Measurements from ENCODE around the gene TULP4.

Gene TULP4

DNA sequence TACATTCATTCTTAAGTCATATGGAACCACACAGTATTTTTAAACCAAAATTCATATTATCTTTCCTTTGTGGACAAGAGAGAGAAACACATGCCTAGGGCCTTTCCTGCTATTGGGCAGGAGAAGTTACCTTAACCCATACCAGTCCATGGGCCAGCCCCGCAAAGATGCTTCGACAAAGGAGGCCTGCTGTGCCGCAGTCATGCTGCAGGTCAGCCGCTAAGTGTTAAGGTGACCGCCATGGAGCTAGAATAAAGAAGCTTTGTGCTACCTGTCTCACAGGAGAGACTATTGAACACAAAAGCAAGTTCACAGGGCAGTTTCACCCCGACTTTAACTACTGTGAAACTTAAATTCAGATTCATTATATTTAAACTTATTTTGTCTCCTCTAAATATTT is 185.4 kb downstream of the TULP4 start:
- DNase-seq (ENCODE audit: low read depth), result no peak
- H3K4me3 ChIP-seq (ENCODE audit: low read length), result no peak overlapping the region
- no peaks in the 10 kb centered on the region for H3K27me3 ChIP-seq (replicated peaks; ENCODE audit: control insufficient read depth, insufficient read depth, low read length)
- H3K9ac ChIP-seq (ENCODE audit: low read length), result no peak overlapping the region
- H3K36me3 ChIP-seq (ENCODE audit: control insufficient read depth, insufficient read depth, low read length, severe bottlenecking), result peaks cover 37% of the 10 kb centered on the region
- no peaks in the 10 kb centered on the region for H3K9me3 ChIP-seq (ENCODE audit: control insufficient read depth, low read length)
- H3K4me1 ChIP-seq (ENCODE audit: control insufficient read depth, insufficient read depth, low read length), result peaks cover 10% of the 10 kb centered on the region

DNA sequence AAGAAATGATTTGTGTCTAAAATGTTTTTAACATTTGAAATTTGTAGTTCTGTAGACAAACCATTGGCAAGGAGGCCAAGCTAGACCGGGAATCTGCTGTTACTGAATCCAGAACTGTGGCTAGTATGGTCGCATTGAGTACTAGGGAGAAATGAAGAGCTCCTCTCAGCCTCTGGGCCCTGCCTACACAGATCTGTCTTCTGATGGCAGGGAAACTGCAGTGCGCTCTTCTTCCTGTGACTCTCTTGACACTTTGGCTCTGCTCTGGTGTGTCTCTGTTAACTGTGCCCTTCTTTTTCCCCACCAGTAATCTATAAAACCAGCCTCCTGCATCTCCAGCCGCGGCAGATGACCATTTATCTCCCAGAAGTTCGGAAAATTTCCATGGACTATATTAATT is 186.1 kb downstream of the TULP4 start:
- Histone ChIP-seq H3K9me3 (ENCODE audit: control insufficient read depth, low read length) (no peaks in the 10 kb centered on the region), H3K36me3 (ENCODE audit: control insufficient read depth, insufficient read depth, low read length, severe bottlenecking) (peaks cover 40% of the 10 kb centered on the region), H3K27me3 (replicated peaks; ENCODE audit: control insufficient read depth, insufficient read depth, low read length) (no peaks in the 10 kb centered on the region), H3K9ac (ENCODE audit: low read length) (no peak overlapping the region), H3K4me1 (ENCODE audit: control insufficient read depth, insufficient read depth, low read length) (peaks cover 10% of the 10 kb centered on the region), H3K4me3 (ENCODE audit: low read length) (no peak overlapping the region)
- no peak for DNase-seq (ENCODE audit: low read depth)

DNA sequence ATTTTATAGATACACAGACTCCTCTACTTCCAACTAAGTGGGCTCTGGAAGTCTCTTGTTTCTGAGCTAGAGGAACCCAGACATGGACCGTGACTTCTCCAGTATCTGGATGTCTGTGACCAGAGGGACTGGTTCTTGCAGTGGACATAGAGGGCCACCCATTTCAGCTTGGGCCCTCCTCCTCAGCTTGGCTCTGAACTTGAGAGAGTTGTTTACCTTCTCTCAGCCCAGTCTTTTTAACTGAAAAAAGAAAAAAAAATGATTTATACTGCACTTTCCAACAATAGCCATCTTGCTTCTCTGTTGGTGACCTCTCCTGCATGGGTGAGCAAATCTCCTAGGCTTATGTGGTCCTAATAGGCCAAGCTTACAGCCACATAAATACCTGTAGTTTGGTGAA is 187.3 kb downstream of the TULP4 start:
- Histone ChIP-seq H3K4me1 (ENCODE audit: control insufficient read depth, insufficient read depth, low read length) (peaks cover 10% of the 10 kb centered on the region), H3K4me3 (ENCODE audit: low read length) (no peak overlapping the region), H3K9ac (ENCODE audit: low read length) (no peak overlapping the region), H3K36me3 (ENCODE audit: control insufficient read depth, insufficient read depth, low read length, severe bottlenecking) (peaks cover 32% of the 10 kb centered on the region), H3K9me3 (ENCODE audit: control insufficient read depth, low read length) (no peaks in the 10 kb centered on the region), H3K27me3 (replicated peaks; ENCODE audit: control insufficient read depth, insufficient read depth, low read length) (no peaks in the 10 kb centered on the region)
- no peak for DNase-seq (ENCODE audit: low read depth)

DNA sequence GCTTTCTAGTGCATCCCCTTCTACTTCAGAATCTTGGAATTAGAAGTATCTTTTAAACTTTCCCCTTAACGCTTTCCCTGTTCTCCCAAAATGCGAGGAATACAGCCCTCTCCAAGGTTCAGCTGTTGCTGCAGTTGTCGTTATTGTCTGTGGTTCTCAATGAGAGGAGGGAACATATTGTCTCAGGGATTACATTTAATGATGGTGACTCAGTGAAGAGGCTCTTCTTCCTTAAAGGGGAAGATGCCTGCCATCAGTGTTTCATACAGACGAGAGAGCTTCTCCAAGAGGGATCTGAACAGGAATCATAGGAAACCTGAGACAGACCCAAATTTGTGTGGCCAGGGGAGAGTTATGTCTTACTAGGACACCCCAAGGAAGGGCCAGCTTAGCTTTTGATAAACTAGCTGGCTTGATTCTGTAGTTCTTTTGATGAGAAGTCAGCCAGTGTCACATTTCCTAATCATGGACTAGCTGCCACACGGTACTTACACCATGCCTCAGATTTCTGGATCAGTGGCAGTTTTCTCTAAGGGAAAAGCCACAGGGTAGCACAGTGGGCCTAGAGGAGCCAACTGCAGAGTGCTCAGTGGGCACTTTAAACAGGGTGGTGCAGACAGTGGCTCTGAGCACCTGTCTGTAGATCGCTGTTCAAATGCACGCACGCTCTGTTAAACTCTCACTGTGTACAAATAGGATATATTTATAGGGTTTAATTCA is 187.9 kb downstream of the TULP4 start:
- Histone ChIP-seq H3K9ac (ENCODE audit: low read length) (no peak overlapping the region), H3K27me3 (replicated peaks; ENCODE audit: control insufficient read depth, insufficient read depth, low read length) (no peaks in the 10 kb centered on the region), H3K9me3 (ENCODE audit: control insufficient read depth, low read length) (no peaks in the 10 kb centered on the region), H3K4me1 (ENCODE audit: control insufficient read depth, insufficient read depth, low read length) (peaks cover 10% of the 10 kb centered on the region), H3K36me3 (ENCODE audit: control insufficient read depth, insufficient read depth, low read length, severe bottlenecking) (peaks cover 35% of the 10 kb centered on the region), H3K4me3 (ENCODE audit: low read length) (no peak overlapping the region)
- peak; percentile 65 for DNase-seq (ENCODE audit: low read depth)

DNA sequence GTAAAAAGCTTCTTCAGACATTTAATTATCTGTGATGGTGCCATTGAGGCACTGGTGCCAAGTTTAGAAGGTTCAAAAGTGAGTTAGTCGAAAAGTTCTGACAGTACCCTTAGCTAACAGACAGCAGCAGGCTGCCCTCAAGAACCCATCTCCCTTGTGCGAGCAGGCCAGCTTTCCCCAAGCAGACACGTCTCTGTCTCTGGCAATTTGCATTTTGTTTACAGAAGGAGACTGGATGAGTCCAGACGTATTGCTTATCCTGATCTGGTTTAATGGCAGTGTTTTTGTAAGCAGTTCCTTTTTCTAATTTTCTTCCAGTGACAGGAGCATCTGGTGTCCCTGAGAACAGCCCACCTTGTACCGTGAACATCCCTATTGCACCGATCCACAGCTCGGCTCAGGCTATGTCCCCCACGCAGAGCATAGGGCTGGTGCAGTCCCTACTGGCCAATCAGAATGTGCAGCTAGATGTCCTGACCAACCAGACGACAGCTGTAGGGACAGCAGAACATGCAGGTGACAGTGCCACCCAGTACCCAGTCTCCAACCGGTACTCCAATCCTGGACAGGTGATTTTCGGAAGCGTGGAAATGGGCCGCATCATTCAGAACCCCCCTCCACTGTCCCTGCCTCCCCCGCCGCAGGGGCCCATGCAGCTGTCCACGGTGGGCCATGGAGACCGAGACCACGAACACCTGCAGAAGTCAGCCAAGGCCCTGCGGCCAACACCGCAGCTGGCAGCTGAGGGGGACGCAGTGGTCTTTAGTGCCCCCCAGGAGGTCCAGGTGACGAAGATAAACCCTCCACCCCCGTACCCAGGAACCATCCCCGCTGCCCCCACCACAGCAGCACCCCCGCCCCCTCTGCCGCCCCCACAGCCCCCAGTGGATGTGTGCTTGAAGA is 189.3 kb downstream of the TULP4 start:
- DNase-seq (ENCODE audit: low read depth), result no peak
- Histone ChIP-seq H3K27me3 (replicated peaks; ENCODE audit: control insufficient read depth, insufficient read depth, low read length) (no peaks in the 10 kb centered on the region), H3K36me3 (ENCODE audit: control insufficient read depth, insufficient read depth, low read length, severe bottlenecking) (peaks cover 38% of the 10 kb centered on the region)

DNA sequence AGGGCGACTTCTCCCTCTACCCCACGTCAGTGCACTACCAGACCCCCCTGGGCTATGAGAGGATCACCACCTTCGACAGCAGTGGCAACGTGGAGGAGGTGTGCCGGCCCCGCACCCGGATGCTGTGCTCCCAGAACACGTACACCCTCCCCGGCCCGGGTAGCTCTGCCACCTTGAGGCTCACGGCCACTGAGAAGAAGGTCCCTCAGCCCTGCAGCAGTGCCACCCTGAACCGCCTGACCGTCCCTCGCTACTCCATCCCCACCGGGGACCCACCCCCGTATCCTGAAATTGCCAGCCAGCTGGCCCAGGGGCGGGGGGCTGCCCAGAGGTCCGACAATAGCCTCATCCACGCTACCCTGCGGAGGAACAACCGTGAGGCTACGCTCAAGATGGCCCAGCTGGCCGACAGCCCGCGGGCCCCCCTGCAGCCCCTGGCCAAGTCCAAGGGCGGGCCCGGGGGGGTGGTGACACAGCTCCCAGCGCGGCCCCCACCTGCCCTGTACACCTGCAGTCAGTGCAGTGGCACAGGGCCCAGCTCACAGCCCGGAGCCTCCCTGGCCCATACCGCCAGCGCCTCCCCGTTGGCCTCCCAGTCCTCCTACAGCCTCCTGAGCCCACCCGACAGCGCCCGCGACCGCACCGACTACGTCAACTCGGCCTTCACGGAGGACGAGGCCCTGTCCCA is 190.1 kb downstream of the TULP4 start:
- DNase-seq (ENCODE audit: low read depth), result no peak
- Histone ChIP-seq H3K9me3 (ENCODE audit: control insufficient read depth, low read length) (no peaks in the 10 kb centered on the region), H3K4me3 (ENCODE audit: low read length) (no peak overlapping the region), H3K4me1 (ENCODE audit: control insufficient read depth, insufficient read depth, low read length) (peaks cover 10% of the 10 kb centered on the region), H3K27me3 (replicated peaks; ENCODE audit: control insufficient read depth, insufficient read depth, low read length) (no peaks in the 10 kb centered on the region), H3K9ac (ENCODE audit: low read length) (no peak overlapping the region), H3K36me3 (ENCODE audit: control insufficient read depth, insufficient read depth, low read length, severe bottlenecking) (peaks cover 46% of the 10 kb centered on the region)

More for the DNA sequence above, 189.3 kb downstream of the TULP4 start:
- no peaks in the 10 kb centered on the region for H3K9me3 ChIP-seq (ENCODE audit: control insufficient read depth, low read length)
- H3K9ac ChIP-seq (ENCODE audit: low read length), result no peak overlapping the region
- no peak overlapping the region for H3K4me3 ChIP-seq (ENCODE audit: low read length)
- peaks cover 10% of the 10 kb centered on the region for H3K4me1 ChIP-seq (ENCODE audit: control insufficient read depth, insufficient read depth, low read length)

DNA sequence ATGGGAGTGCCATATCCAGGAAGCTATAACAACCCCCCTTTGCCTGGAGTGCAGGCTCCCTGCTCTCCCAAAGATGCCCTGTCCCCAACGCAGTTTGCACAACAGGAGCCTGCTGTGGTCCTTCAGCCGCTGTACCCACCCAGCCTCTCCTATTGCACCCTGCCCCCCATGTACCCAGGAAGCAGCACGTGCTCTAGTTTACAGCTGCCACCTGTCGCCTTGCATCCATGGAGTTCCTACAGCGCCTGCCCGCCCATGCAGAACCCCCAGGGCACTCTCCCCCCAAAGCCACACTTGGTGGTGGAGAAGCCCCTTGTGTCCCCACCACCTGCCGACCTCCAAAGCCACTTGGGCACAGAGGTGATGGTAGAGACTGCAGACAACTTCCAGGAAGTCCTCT is 191.0 kb downstream of the TULP4 start:
- H3K4me3 ChIP-seq (ENCODE audit: low read length), result no peak overlapping the region
- DNase-seq (ENCODE audit: low read depth), result no peak
- H3K9me3 ChIP-seq (ENCODE audit: control insufficient read depth, low read length), result no peaks in the 10 kb centered on the region
- no peaks in the 10 kb centered on the region for H3K27me3 ChIP-seq (replicated peaks; ENCODE audit: control insufficient read depth, insufficient read depth, low read length)
- peaks cover 48% of the 10 kb centered on the region for H3K36me3 ChIP-seq (ENCODE audit: control insufficient read depth, insufficient read depth, low read length, severe bottlenecking)
- peaks cover 10% of the 10 kb centered on the region for H3K4me1 ChIP-seq (ENCODE audit: control insufficient read depth, insufficient read depth, low read length)
- no peak overlapping the region for H3K9ac ChIP-seq (ENCODE audit: low read length)

DNA sequence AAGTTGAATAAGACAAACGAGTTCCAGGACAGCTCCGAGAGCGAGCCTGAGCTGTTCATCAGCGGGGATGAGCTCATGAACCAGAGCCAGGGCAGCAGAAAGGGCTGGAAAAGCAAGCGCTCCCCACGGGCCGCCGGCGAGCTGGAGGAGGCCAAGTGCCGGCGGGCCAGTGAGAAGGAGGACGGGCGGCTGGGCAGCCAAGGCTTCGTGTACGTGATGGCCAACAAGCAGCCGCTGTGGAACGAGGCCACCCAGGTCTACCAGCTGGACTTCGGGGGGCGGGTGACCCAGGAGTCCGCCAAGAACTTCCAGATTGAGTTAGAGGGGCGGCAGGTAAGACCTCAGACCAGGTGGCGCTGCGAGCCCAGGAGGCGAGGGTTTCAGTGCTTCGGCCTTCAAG is 191.6 kb downstream of the TULP4 start:
- Histone ChIP-seq H3K4me3 (ENCODE audit: low read length) (no peak overlapping the region), H3K9me3 (ENCODE audit: control insufficient read depth, low read length) (no peaks in the 10 kb centered on the region), H3K9ac (ENCODE audit: low read length) (no peak overlapping the region), H3K27me3 (replicated peaks; ENCODE audit: control insufficient read depth, insufficient read depth, low read length) (no peaks in the 10 kb centered on the region), H3K36me3 (ENCODE audit: control insufficient read depth, insufficient read depth, low read length, severe bottlenecking) (peaks cover 44% of the 10 kb centered on the region), H3K4me1 (ENCODE audit: control insufficient read depth, insufficient read depth, low read length) (peaks cover 10% of the 10 kb centered on the region)
- no peak for DNase-seq (ENCODE audit: low read depth)

DNA sequence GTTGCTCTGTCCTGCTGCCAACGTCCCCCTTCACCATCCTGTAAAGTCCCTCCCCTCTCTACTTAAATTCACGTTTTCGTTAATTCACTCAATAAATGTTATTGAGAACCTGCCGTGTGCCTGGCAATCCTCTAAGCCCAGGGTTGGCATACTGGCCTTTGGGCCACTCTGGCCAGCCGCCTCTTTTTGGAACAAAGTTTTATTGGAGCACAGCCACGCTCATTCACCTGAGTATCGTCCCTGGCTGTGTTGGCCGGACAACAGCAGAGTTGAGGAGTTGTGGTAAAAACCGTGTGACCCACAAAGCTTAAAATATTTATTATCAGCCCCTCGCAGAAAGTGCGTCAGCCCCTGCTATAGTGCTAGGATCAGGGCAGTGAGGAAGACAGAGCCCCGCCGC is 192.9 kb downstream of the TULP4 start:
- no peak overlapping the region for H3K4me3 ChIP-seq (ENCODE audit: low read length)
- no peak overlapping the region for H3K9ac ChIP-seq (ENCODE audit: low read length)
- peaks cover 40% of the 10 kb centered on the region for H3K36me3 ChIP-seq (ENCODE audit: control insufficient read depth, insufficient read depth, low read length, severe bottlenecking)
- no peak for DNase-seq (ENCODE audit: low read depth)
- peaks cover 4% of the 10 kb centered on the region for H3K4me1 ChIP-seq (ENCODE audit: control insufficient read depth, insufficient read depth, low read length)
- H3K27me3 ChIP-seq (replicated peaks; ENCODE audit: control insufficient read depth, insufficient read depth, low read length), result no peaks in the 10 kb centered on the region
- H3K9me3 ChIP-seq (ENCODE audit: control insufficient read depth, low read length), result no peaks in the 10 kb centered on the region

DNA sequence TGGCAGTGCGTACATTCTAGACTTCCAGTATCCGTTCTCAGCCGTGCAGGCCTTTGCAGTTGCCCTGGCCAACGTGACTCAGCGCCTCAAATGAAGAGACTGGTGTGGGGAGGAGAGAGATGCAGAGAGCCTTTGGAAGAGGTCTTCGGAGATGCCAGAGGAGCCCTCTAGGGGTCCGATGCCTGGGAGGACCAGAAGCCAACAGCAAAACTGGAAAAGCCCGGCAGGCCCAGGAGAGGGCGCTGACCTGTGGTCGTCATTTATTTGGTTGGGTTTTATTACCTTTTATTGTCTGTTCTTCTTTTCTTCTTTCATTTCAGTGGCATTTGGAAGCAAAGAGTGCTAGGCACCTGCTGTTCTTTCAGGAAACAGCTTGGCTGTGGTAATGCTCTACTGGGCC is 194.3 kb downstream of the TULP4 start:
- Histone ChIP-seq H3K4me3 (ENCODE audit: low read length) (no peak overlapping the region), H3K9ac (ENCODE audit: low read length) (no peak overlapping the region), H3K36me3 (ENCODE audit: control insufficient read depth, insufficient read depth, low read length, severe bottlenecking) (peaks cover 45% of the 10 kb centered on the region), H3K27me3 (replicated peaks; ENCODE audit: control insufficient read depth, insufficient read depth, low read length) (no peaks in the 10 kb centered on the region), H3K9me3 (ENCODE audit: control insufficient read depth, low read length) (no peaks in the 10 kb centered on the region), H3K4me1 (ENCODE audit: control insufficient read depth, insufficient read depth, low read length) (no peaks in the 10 kb centered on the region)
- no peak for DNase-seq (ENCODE audit: low read depth)

DNA sequence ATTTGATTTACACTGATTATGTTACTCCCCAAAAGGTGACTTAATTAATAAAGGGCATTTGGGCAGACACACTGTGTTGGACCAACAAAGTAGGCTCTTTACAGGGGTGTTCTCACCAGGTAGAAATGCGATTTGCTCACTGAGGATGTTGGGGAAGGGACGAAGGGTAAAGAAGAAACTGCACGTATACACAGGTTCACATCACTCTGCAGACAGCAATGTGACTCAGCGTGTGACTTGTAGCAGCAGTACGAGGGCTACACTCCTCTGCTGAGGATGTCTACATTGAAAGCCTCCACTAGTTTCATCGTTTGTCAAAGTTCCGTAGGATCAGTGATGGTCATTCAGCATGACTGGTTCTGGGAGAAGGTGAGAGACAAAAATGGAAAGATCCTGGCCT is 194.9 kb downstream of the TULP4 start:
- H3K36me3 ChIP-seq (ENCODE audit: control insufficient read depth, insufficient read depth, low read length, severe bottlenecking), result peaks cover 42% of the 10 kb centered on the region
- H3K9me3 ChIP-seq (ENCODE audit: control insufficient read depth, low read length), result no peaks in the 10 kb centered on the region
- H3K27me3 ChIP-seq (replicated peaks; ENCODE audit: control insufficient read depth, insufficient read depth, low read length), result no peaks in the 10 kb centered on the region
- no peak overlapping the region for H3K9ac ChIP-seq (ENCODE audit: low read length)
- no peak for DNase-seq (ENCODE audit: low read depth)
- no peaks in the 10 kb centered on the region for H3K4me1 ChIP-seq (ENCODE audit: control insufficient read depth, insufficient read depth, low read length)
- no peak overlapping the region for H3K4me3 ChIP-seq (ENCODE audit: low read length)

Measured in adipocyte (in vitro differentiated cells).